Prostate gland (tissue), 2 donors: Measurements from ENCODE around the gene BCL2L11. TPM values are rescaled to one million over a fixed set of nuclear protein-coding genes. Genes with fewer than 3 reads are reported as not detected.

Experiments
- DNase-seq: peaks from one replicate; pipeline ENCODE4 v3.0.0-alpha.2; 2019; ENCODE audit warnings: low spot score
- H3K27ac ChIP-seq, 2 donors: fragments of 200-600 bp; sonication (generic); 2 replicates each; pipeline ENCODE4 v1.5.1; 2017 to 2019
- H3K27me3 ChIP-seq: fragments of 200-600 bp; sonication (generic); replicated peaks from 2 replicates; pipeline ENCODE4 v1.5.1; 2019; ENCODE audit not compliant: insufficient read depth
- H3K36me3 ChIP-seq, 2 donors: fragments of 200-600 bp; sonication (generic); 1 replicate in 1 of 2; 2 replicates in 1 of 2; pipeline versions ENCODE4 v1.5.1 to v1.8.1; 2017 to 2019
- H3K4me1 ChIP-seq: fragments of 200-600 bp; sonication (generic); replicated peaks from 2 replicates; pipeline ENCODE4 v1.5.1; 2019
- H3K4me3 ChIP-seq, 2 donors: fragments of 200-600 bp; sonication (generic); 2 replicates each; pipeline ENCODE4 v1.5.1; 2017 to 2019
- H3K9me3 ChIP-seq: fragments of 200-600 bp; sonication (generic); 2 replicates; pipeline ENCODE4 v1.5.1; 2017
- POLR2A ChIP-seq: fragments of 450-650 bp; IDR thresholded peaks from one replicate; pipeline ENCODE4 v1.6.1; 2016; ENCODE audit warnings: antibody characterized with exemption, mild to moderate bottlenecking
- POLR2AphosphoS5 ChIP-seq: sonication (generic); formaldehyde crosslinking; IDR thresholded peaks from one replicate; pipeline ENCODE4 v1.6.1; 2017; ENCODE audit warnings: antibody characterized with exemption
- WGBS: methylation state at CpG from one replicate; pipeline ENCODE4 v1.1.5; 2018; 5-methylcytosine and 5-hydroxymethylcytosine counted together
- intact Hi-C: fragments of 100-400 bp; cut with DNase I; formaldehyde crosslinking; loops from one replicate; pipeline ENCODE4 v1.14.2; 2022
- total RNA-seq, 2 donors: library from RNA; depleted of rRNA; stranded (reverse); fragments of >200 nt; gene quantifications; one replicate each; pipeline ENCODE4 v1.1.0, GENCODE V29; 2016
- TF ChIP-seq, protein P1 (sequence below), 4 experiments: fragments of 200-600 bp in 2 of 4; fragments of 450-650 bp in 2 of 4; sonication (generic) in 2 of 4; IDR thresholded peaks; 1 replicate in 3 of 4; 2 replicates in 1 of 4; pipeline ENCODE4 v1.5.1; 2016 to 2019; ENCODE audit warnings: antibody characterized with exemption in 4 of 4, mild to moderate bottlenecking in 2 of 4, moderate library complexity in 2 of 4

BCL2L11 gene
- total RNA-seq, 2 donors from 2014 or later, result 28.3 to 55.3 TPM

- intact Hi-C loops, result no loop called here
- Histone ChIP-seq H3K27ac (no peak overlapping the region), H3K9me3 (no peaks in the 10 kb centered on the region), H3K4me1 (peaks cover 5% of the 10 kb centered on the region), H3K4me3 (no peak overlapping the region), H3K36me3 (no peaks in the 10 kb centered on the region), H3K27me3 (no peaks in the 10 kb centered on the region)
- TF ChIP-seq POLR2AphosphoS5 (no peak), POLR2A (no peak)
- TF ChIP-seq, protein P1, sequence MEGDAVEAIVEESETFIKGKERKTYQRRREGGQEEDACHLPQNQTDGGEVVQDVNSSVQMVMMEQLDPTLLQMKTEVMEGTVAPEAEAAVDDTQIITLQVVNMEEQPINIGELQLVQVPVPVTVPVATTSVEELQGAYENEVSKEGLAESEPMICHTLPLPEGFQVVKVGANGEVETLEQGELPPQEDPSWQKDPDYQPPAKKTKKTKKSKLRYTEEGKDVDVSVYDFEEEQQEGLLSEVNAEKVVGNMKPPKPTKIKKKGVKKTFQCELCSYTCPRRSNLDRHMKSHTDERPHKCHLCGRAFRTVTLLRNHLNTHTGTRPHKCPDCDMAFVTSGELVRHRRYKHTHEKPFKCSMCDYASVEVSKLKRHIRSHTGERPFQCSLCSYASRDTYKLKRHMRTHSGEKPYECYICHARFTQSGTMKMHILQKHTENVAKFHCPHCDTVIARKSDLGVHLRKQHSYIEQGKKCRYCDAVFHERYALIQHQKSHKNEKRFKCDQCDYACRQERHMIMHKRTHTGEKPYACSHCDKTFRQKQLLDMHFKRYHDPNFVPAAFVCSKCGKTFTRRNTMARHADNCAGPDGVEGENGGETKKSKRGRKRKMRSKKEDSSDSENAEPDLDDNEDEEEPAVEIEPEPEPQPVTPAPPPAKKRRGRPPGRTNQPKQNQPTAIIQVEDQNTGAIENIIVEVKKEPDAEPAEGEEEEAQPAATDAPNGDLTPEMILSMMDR (IDR thresholded peaks at IDR 0.05), result no peak
- WGBS, result 85% methylated on average over 1 of the region's 1 CpG
- no peak for DNase-seq
Measured at GRCh38 chr2:111142101-111142500, 21.4 kb downstream of the BCL2L11 start.

DNA sequence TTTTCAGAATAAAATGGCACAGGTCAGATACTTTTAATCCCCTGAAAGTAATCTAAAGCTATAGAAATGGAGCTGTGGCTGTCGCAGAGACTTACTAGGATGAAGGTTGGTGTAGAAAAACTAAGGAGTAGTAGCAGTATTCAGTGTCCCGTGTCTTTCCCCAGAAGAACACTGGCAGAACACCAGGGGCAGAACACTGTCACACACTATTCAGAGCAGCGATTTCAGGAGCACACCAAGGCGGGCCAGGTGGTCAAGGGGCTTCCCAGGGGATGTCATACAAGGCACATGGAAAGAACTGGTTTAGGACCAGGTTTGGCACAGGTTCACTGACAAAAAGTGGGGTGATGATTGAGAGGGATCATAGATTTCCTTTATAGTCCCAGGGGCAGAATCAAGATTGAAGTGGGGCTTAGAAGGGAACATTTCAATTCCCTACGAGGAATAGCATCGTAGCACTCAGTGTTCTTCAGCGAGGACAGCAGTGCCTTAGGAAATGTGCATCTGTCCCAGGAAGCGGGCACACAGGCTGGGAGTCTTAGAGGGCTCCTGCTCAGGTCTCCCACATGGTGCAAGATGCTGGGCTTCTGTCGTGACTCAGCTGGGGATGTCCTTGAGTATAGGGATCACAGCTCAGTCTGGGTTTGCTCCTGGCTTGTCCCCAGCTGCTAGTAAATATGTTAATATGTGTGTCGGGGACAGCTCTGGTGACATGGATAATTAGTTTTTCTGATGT, 22.6 kb downstream of the BCL2L11 start:
- no peak overlapping the region for H3K27ac ChIP-seq
- no peaks in the 10 kb centered on the region for H3K36me3 ChIP-seq
- H3K27me3 ChIP-seq, result no peaks in the 10 kb centered on the region
- H3K4me3 ChIP-seq, result no peak overlapping the region
- H3K9me3 ChIP-seq, result no peaks in the 10 kb centered on the region
- no peak for TF ChIP-seq POLR2A
- peaks cover 5% of the 10 kb centered on the region for H3K4me1 ChIP-seq
- intact Hi-C loops, result no loop called here
- no peak for DNase-seq
- WGBS, result 91% methylated on average over 10 of the region's 10 CpGs

DNA sequence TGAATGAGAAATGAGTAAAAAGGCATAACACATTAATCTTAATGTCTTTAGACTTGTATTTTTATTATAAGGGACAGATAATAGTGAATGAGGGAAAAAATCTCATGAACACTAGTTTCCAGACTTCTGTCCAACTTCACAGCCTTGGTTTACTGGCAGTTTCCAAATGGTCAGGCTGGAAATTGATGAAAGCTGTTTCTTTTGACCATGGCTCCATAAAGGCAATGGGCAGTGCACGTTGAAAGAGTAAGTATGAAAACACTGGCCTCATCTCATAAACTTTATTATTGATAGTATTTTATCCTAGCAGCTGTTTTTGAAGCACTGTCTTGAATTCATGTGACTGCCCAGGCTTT, 23.1 kb downstream of the BCL2L11 start:
- peaks cover 5% of the 10 kb centered on the region for H3K4me1 ChIP-seq
- no peak for DNase-seq
- no peaks in the 10 kb centered on the region for H3K27me3 ChIP-seq
- H3K4me3 ChIP-seq, result no peak overlapping the region
- 61% methylated on average over 1 of the region's 1 CpG for WGBS
- no peak overlapping the region for H3K27ac ChIP-seq
- intact Hi-C loops, result no loop called here
- TF ChIP-seq, protein P1 (IDR thresholded peaks at IDR 0.05), result no peak
- TF ChIP-seq POLR2A (no peak), POLR2AphosphoS5 (no peak)
- H3K36me3 ChIP-seq, result no peaks in the 10 kb centered on the region
- no peaks in the 10 kb centered on the region for H3K9me3 ChIP-seq

- intact Hi-C loops, result no loop called here
- H3K9me3 ChIP-seq, result no peaks in the 10 kb centered on the region
- H3K4me3 ChIP-seq, result no peak overlapping the region
- no peaks in the 10 kb centered on the region for H3K27me3 ChIP-seq
- H3K4me1 ChIP-seq, result no peaks in the 10 kb centered on the region
- H3K27ac ChIP-seq, result no peak overlapping the region
- no peaks in the 10 kb centered on the region for H3K36me3 ChIP-seq
- no peak for DNase-seq
- no peak for TF ChIP-seq POLR2AphosphoS5
- TF ChIP-seq, protein P1 (IDR thresholded peaks at IDR 0.05), result no peak
- TF ChIP-seq POLR2A, result no peak
- WGBS, result 95% methylated on average over 7 of the region's 7 CpGs
Measured at GRCh38 chr2:111145103-111145760, 24.5 kb downstream of the BCL2L11 start.

DNA sequence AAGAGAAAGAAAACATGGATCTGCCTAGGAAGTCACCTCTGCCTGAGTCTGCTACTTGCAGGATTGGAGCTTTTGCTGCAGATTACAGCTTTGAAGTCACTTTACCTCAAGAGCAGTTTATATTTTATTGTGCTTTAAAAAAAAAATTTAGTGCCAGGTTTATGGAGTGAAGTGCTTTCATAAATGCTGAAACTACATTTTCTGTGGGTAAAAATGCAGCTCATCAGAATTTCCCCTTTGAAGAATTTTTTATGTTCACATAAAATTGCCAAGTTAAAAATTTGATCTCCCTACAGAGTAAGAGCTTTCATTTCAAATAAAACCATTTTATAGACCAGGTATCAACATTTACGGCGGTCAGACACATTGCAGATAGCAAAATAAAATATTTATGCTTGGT, 25.2 kb downstream of the BCL2L11 start:
- Histone ChIP-seq H3K27me3 (no peaks in the 10 kb centered on the region), H3K27ac (no peak overlapping the region), H3K4me3 (no peak overlapping the region), H3K4me1 (no peaks in the 10 kb centered on the region), H3K9me3 (no peaks in the 10 kb centered on the region), H3K36me3 (no peaks in the 10 kb centered on the region)
- WGBS, result 59% methylated on average over 2 of the region's 2 CpGs
- intact Hi-C loops, result no loop called here
- TF ChIP-seq POLR2A, result no peak
- TF ChIP-seq, protein P1 (IDR thresholded peaks at IDR 0.05), result no peak
- no peak for TF ChIP-seq POLR2AphosphoS5
- DNase-seq, result no peak
